Stimulated activated CD8-positive, alpha-beta memory T cell treated with anti-CD3 and anti-CD28 coated beads, Interleukin-4, amount 100 ng/mL, for 1 hour (primary cell): Measurements from ENCODE around the gene HERC5.
A peak's percentile ranks its signal among the peaks of the same experiment; 100 is the strongest.
"Not testable (repeated sequence)": the region's sequence is repeated elsewhere in the genome, so short reads cannot be mapped to it uniquely, and the experiment has no call there.

Source experiments
- DNase-seq, 2 donors: peaks; one replicate each; pipeline ENCODE4 v3.0.0-alpha.2; 2020; ENCODE audit warnings: low read depth in 2 of 2, low spot score in 1 of 2

HERC5 gene

GRCh38 chr4:88456670-88457306 is at the start of gene HERC5:
Gene HERC5, plus strand, starts transcription at chr4:88457119. Its CDS starts 151 bp downstream, at chr4:88457270.
- DNase-seq: peak; percentile 78 to 86

GRCh38 chr4:88409206-88409605 is 47.7 kb upstream of the HERC5 start:
- no peak for DNase-seq

- DNase-seq: no peak
These were observed 47.1 kb upstream of the HERC5 start for GRCh38 chr4:88409789-88410188.

DNA sequence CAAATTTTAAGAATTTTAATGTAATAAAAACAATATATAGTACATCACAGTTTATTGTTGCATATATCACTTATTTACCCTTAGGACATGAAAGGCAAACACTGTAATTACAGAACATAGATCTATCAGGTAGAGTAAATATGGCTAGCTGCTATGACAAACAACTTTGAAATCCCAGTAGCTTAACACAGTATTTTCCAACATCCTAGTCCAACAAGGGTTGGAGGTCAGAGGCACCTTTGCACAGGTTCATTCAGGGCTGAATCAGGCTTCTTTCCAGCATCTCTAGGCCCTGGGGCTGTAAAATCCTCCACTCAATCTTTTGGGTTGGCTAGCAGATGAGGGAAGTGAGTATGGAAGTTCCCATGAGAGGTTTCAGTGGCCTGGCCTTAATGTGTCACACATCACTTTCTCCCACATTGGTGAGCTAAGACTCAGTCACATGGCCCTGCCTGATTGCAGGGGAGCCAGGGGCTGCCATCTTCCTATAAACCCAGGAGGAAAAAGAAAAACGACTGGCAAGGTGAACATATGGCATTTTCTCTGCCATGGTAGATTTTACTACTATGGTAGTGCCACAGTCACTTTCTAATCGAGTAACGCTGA is 45.3 kb upstream of the HERC5 start:
- DNase-seq: no peak

GRCh38 chr4:88413801-88414200 is 43.1 kb upstream of the HERC5 start:
- no peak for DNase-seq

DNA sequence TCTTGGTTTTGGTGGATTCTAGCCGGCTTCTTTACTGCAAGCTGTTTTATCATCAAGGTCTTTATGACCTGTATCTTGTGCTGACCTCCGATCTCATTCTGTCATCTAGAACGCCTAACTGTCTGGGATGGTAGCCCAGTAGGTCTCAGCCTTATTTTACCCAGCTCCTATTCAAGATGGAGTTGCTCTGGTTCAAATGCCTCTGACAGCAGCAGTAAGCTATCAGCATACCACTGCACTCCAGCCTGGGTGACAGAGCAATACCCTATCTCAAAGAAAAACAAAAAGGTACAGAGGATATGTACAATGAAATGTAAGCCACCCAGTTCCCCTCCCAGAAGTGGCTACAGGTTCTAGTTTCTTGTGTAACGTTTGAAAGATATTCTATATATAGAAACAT is 42.2 kb upstream of the HERC5 start:
- no peak for DNase-seq

DNA sequence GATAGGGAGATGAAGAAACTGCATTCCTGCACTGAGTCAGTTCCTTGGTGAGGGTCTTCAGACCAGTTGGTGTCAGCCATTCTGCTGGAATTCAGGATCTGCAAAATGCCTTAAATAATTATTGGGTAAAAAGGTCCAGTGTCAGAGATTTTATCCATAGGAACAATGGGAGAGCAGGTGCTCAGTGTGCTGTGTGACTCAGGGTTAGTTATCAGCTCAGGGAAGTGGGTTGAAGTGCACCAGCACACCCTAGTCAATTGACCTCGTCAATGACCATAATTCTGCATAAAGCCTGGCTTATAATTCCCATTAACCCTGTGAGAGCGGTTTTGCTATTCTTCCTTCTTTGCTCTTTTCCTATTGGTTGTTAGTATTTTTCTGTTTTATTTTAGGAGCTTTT is 40.9 kb upstream of the HERC5 start:
- DNase-seq: no peak

GRCh38 chr4:88418411-88418810 is 38.5 kb upstream of the HERC5 start:
- no peak for DNase-seq

DNA sequence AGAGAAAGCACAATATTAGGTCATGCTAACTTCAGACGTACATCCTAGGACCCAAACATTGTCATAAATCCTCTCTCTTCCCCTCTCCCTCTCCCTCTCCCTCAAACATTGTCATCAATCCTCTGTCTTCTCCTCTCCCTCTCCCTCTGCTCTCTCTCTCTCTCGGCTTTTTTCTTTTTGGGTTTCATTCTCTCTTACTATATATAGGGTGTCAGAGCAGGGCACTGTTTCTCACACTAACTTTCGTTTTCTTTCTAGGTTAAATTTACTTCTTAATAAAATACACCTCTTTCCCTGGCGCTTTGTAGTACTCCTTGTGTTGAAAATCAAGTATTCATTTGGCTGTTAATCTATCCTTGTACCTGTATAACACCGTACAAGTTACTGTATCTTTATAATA is 37.0 kb upstream of the HERC5 start:
- DNase-seq: no peak

DNA sequence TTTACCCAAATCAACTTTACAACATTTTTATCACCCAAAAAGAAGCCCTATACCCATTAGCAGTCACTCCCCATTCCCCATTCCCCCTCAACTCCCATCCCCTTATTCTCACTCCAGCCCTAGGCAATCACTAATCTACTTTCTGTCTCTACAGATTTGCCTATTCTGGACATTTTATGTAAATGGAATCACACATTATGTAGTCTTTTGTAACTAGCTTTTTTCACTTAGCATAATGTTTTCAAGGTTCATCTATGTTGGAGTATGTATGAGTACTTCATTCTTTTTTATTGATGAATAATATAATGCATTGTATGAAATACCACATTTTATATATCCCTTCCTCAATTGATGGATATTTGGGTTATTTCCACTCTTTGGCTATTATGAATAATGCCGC is 36.1 kb upstream of the HERC5 start:
- DNase-seq: no peak

GRCh38 chr4:88422403-88422802 is 34.5 kb upstream of the HERC5 start:
- no peak for DNase-seq

DNA sequence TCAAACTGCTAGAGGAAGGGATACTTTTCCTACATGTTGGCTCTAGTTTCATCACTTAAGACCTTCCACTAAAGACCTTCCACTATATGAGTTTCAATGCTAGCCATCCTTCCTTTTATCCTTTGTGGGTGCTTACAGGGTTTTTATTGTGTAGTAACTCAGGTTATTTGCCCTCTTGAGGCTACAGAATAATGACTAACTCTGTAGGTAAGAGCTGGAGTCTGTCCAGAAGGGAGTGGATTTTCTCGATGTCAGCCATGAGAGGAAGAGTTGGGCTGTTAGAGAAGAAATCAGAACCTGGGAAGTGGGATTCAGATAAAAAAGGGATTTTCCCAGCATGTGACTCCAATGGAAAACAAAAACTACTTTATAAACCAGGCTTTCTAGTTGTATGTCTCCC is 27.5 kb upstream of the HERC5 start:
- no peak for DNase-seq

DNA sequence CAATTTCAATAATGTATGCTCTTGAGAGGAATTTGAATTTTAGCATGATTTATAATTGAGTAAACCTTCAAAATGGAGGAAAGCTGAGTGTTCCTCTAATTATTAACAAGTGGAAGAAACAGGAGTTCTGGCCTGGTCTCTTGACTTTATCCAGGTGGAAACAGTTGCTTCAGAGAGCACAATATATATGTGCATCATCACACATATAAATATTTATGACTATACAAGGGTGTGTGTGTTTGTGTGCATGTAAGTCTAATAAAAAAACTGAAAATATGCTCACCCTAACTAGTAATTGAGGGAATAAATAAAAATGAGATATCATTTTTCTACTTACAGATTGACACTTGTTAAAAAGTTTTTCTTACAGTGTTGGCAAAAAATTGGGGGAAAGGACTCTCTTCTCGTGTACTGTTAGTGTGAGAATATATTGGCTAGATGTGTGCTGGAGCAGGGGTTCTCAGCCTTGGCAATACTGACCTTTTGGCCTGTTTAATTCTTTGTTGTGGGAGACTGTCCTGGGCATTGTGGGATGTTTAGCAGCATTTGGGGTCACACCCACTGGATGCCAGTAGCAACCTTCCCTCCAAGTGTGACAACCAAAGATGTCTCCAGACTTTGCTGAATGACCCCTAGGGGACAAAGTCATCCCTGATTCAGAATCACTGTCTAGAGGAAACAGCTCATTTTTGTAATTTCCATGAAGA is 20.8 kb upstream of the HERC5 start:
- DNase-seq: no peak

- DNase-seq: not testable (repeated sequence)
These were observed 19.0 kb upstream of the HERC5 start for GRCh38 chr4:88437873-88438272.

- no peak for DNase-seq
These were observed 17.7 kb upstream of the HERC5 start for GRCh38 chr4:88439161-88439760.

GRCh38 chr4:88440146-88440545 is 16.8 kb upstream of the HERC5 start:
- no peak for DNase-seq

DNA sequence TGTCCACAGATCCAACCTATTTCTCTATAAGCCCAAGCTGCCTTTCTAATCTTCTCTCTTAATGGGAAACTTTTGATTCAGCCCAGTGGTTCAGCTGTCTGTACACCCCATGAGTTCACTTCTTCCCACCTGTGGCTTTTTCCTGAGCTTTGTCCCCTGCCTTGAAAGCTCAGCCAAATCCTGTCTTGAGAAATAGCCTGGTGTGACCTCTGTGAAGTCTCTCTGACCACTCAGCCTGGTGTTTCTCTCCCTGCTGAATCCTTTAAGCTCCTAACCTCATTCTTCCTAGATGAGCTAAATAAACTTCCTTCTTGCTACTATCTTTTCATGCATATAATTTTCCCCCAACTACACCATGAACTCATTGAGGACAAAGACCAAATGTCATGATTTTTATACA is 15.2 kb upstream of the HERC5 start:
- no peak for DNase-seq

GRCh38 chr4:88442689-88443191 is 14.2 kb upstream of the HERC5 start:
- no peak for DNase-seq

- no peak for DNase-seq
These were observed 13.4 kb upstream of the HERC5 start for GRCh38 chr4:88443486-88443885.

- no peak for DNase-seq
These were observed 11.7 kb upstream of the HERC5 start for GRCh38 chr4:88445252-88445651.

DNA sequence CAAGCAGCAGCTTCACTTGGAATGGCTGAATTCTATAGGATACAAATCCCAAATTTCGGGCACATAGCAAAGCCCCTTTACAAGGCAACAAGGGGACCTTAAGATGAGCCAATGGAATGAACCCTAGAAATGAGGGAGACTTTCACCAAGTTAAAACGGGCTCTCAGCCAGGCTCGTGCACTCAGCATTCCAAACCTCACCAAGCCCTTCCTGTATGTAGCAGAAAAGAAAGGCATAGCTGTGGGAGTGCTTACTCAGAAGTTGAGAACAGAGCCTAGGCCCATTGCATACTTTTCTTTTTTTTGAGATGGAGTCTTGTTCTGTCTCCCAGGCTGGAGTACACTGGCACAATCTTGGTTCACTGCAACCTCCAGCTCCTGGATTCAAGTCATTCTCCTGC is 10.8 kb upstream of the HERC5 start:
- no peak for DNase-seq
